HUES64 (cell line): ENCODE measurements around the gene KASH5.
A peak's percentile ranks its signal among the peaks of the same experiment; 100 is the strongest.

ENCODE experiments used
- H3K27ac ChIP-seq: 2 replicates; pipeline ENCODE4 v1.7.0; 2013; ENCODE audit warnings: low read depth, low read length, inconsistent platforms
- H3K27me3 ChIP-seq: 2 replicates; pipeline ENCODE4 v1.6.1; 2013; ENCODE audit warnings: mild to moderate bottlenecking, low read length; ENCODE audit not compliant: insufficient read depth
- H3K36me3 ChIP-seq: 2 replicates; pipeline ENCODE4 v1.6.1; 2013; ENCODE audit warnings: mild to moderate bottlenecking, low read length; ENCODE audit not compliant: insufficient read depth
- H3K4me1 ChIP-seq: 2 replicates; pipeline ENCODE4 v1.6.1; 2013; ENCODE audit warnings: mild to moderate bottlenecking, low read length, moderate library complexity; ENCODE audit not compliant: insufficient read depth
- H3K4me3 ChIP-seq: 2 replicates; pipeline ENCODE4 v1.5.1; 2013; ENCODE audit warnings: mild to moderate bottlenecking, low read length, moderate library complexity
- H3K9ac ChIP-seq: 2 replicates; pipeline ENCODE4 v1.6.1; 2013; ENCODE audit warnings: mild to moderate bottlenecking, low read depth, low read length
- H3K9me3 ChIP-seq: 2 replicates; pipeline ENCODE4 v1.6.1; 2013; ENCODE audit warnings: low read depth, low read length; ENCODE audit not compliant: insufficient read depth
- WGBS: fragments of 150-250, 120-280 bp; methylation state at CpG from one replicate; pipeline ENCODE4 v1.1.7; 2013; ENCODE audit warnings: missing lambda C conversion rate; 5-methylcytosine and 5-hydroxymethylcytosine counted together

Gene KASH5

GRCh38 chr19:49425178-49425577 lies 37.1 kb downstream of the KASH5 start, which contains the start of gene GFY:
TSS of gene GFY (plus strand) at chr19:49425388. CDS start at chr19:49426431, 1,043 bp downstream.
- H3K27me3 ChIP-seq = peaks cover 88% of the 10 kb centered on the region
- peak within 1 kb of the TSS; percentile 39 for H3K4me3 ChIP-seq
- H3K27ac ChIP-seq = no peak within 1 kb of the TSS
- no peak within 1 kb of the TSS for H3K9ac ChIP-seq
- H3K36me3 ChIP-seq = no peaks in the 10 kb centered on the region
- 34% methylated on average over 7 of the region's 7 CpGs for WGBS
- no peaks in the 10 kb centered on the region for H3K9me3 ChIP-seq
- H3K4me1 ChIP-seq = peaks cover 24% of the 10 kb centered on the region; the same call in 1 of the 2 replicates

- no peak overlapping the region for H3K27ac ChIP-seq
- H3K9ac ChIP-seq = no peak overlapping the region
- peaks cover 91% of the 10 kb centered on the region for H3K27me3 ChIP-seq
- 3% methylated on average over 30 of the region's 30 CpGs for WGBS
- no peaks in the 10 kb centered on the region for H3K9me3 ChIP-seq
- H3K4me1 ChIP-seq = peaks cover 18% of the 10 kb centered on the region; the same call in 1 of the 2 replicates
- H3K4me3 ChIP-seq = peak overlapping the region; percentile 39
- H3K36me3 ChIP-seq = no peaks in the 10 kb centered on the region
Measured at GRCh38 chr19:49425922-49426592, 38.0 kb downstream of the KASH5 start.

GRCh38 chr19:49427339-49427738 lies 39.3 kb downstream of the KASH5 start:
- 65% methylated on average over 12 of the region's 12 CpGs for WGBS
- Histone ChIP-seq H3K27me3 (peaks cover 91% of the 10 kb centered on the region), H3K9ac (no peak overlapping the region)

GRCh38 chr19:49427855-49428546 lies 40.0 kb downstream of the KASH5 start:
- Histone ChIP-seq H3K9me3 (no peaks in the 10 kb centered on the region), H3K27me3 (peaks cover 91% of the 10 kb centered on the region), H3K4me3 (peak overlapping the region; percentile 52), H3K36me3 (no peaks in the 10 kb centered on the region), H3K9ac (peak overlapping the region; percentile 51; the same call in 1 of the 2 replicates), H3K4me1 (peaks cover 18% of the 10 kb centered on the region; the same call in 1 of the 2 replicates), H3K27ac (no peak overlapping the region; the same call in 1 of the 2 replicates)
- 1% methylated on average over 45 of the region's 45 CpGs for WGBS

More at GRCh38 chr19:49427339-49427738, 39.3 kb downstream of the KASH5 start:
- H3K4me3 ChIP-seq = no peak overlapping the region
- peaks cover 18% of the 10 kb centered on the region; the same call in 1 of the 2 replicates for H3K4me1 ChIP-seq
- no peaks in the 10 kb centered on the region for H3K36me3 ChIP-seq
- no peaks in the 10 kb centered on the region for H3K9me3 ChIP-seq
- H3K27ac ChIP-seq = no peak overlapping the region

GRCh38 chr19:49428547-49429451 lies 40.8 kb downstream of the KASH5 start:
- peak overlapping the region; percentile 52 for H3K4me3 ChIP-seq
- no peak overlapping the region for H3K9ac ChIP-seq
- H3K4me1 ChIP-seq = peaks cover 19% of the 10 kb centered on the region; the same call in 1 of the 2 replicates
- WGBS = 14% methylated on average over 29 of the region's 29 CpGs
- H3K36me3 ChIP-seq = no peaks in the 10 kb centered on the region
- H3K9me3 ChIP-seq = no peaks in the 10 kb centered on the region
- no peak overlapping the region for H3K27ac ChIP-seq
- H3K27me3 ChIP-seq = peaks cover 91% of the 10 kb centered on the region

- Histone ChIP-seq H3K36me3 (no peaks in the 10 kb centered on the region), H3K9me3 (no peaks in the 10 kb centered on the region), H3K4me1 (peaks cover 18% of the 10 kb centered on the region; the same call in 1 of the 2 replicates), H3K27ac (no peak overlapping the region), H3K27me3 (peaks cover 86% of the 10 kb centered on the region), H3K4me3 (no peak overlapping the region), H3K9ac (no peak overlapping the region)
- WGBS = 76% methylated on average over 9 of the region's 9 CpGs
Measured at GRCh38 chr19:49430172-49430677, 42.2 kb downstream of the KASH5 start.

- Histone ChIP-seq H3K4me1 (peaks cover 16% of the 10 kb centered on the region; the same call in 1 of the 2 replicates), H3K4me3 (no peak overlapping the region), H3K27me3 (peaks cover 80% of the 10 kb centered on the region), H3K36me3 (no peaks in the 10 kb centered on the region), H3K9ac (no peak overlapping the region), H3K27ac (no peak overlapping the region), H3K9me3 (no peaks in the 10 kb centered on the region)
- 71% methylated on average over 28 of the region's 28 CpGs for whole genome bisulfite sequencing
Measured at GRCh38 chr19:49430678-49431329, 42.8 kb downstream of the KASH5 start.

GRCh38 chr19:49431330-49431749 lies 43.3 kb downstream of the KASH5 start:
- peaks cover 79% of the 10 kb centered on the region for H3K27me3 ChIP-seq
- peaks cover 15% of the 10 kb centered on the region; the same call in 1 of the 2 replicates for H3K4me1 ChIP-seq
- no peaks in the 10 kb centered on the region for H3K36me3 ChIP-seq
- no peak overlapping the region for H3K27ac ChIP-seq
- H3K4me3 ChIP-seq = no peak overlapping the region
- 71% methylated on average over 28 of the region's 29 CpGs for WGBS
- no peaks in the 10 kb centered on the region for H3K9me3 ChIP-seq
- H3K9ac ChIP-seq = no peak overlapping the region

- H3K27me3 ChIP-seq = peaks cover 79% of the 10 kb centered on the region
- 7% methylated on average over 63 of the region's 63 CpGs for WGBS
- H3K9me3 ChIP-seq = no peaks in the 10 kb centered on the region
- no peak overlapping the region for H3K9ac ChIP-seq
- no peak overlapping the region for H3K27ac ChIP-seq
- peaks cover 6% of the 10 kb centered on the region; the same call in 1 of the 2 replicates for H3K4me1 ChIP-seq
- H3K4me3 ChIP-seq = peak overlapping the region; percentile 59
- no peaks in the 10 kb centered on the region for H3K36me3 ChIP-seq
Measured at GRCh38 chr19:49432141-49433073, 44.4 kb downstream of the KASH5 start.
